Neural crest cell (in vitro differentiated cells): ENCODE measurements around the gene MBD4. TPM values are rescaled to one million over a fixed set of nuclear protein-coding genes. Genes with fewer than 3 reads are reported as not detected.
A peak's percentile ranks its signal among the peaks of the same experiment; 100 is the strongest.

Experiments
- DNase-seq: peaks from one replicate; pipeline ENCODE4 v3.0.0; 2021; ENCODE audit warnings: low read depth, mixed read lengths, low spot score
- H3K27ac Mint-ChIP-seq: one replicate; pipeline ENCODE4 v1.8.0; 2021; ENCODE audit warnings: mild to moderate bottlenecking, mixed read lengths; ENCODE audit not compliant: unreplicated experiment
- H3K27me3 Mint-ChIP-seq: 2 replicates; pipeline ENCODE4 v1.8.0; 2021; ENCODE audit warnings: low read depth, mild to moderate bottlenecking, mixed read lengths
- H3K36me3 Mint-ChIP-seq: 2 replicates; pipeline ENCODE4 v1.8.0; 2021; ENCODE audit warnings: low read depth, mild to moderate bottlenecking, mixed read lengths
- H3K4me1 Mint-ChIP-seq: 2 replicates; pipeline ENCODE4 v1.8.0; 2021; ENCODE audit warnings: mixed read lengths
- H3K4me3 Mint-ChIP-seq: one replicate; pipeline ENCODE4 v1.8.0; 2021; ENCODE audit warnings: mild to moderate bottlenecking, mixed read lengths
- H3K9me3 Mint-ChIP-seq: 2 replicates; pipeline ENCODE4 v1.8.0; 2021; ENCODE audit warnings: mixed read lengths
- total RNA-seq: library from RNA; stranded (reverse); gene quantifications from 2 replicates; pipeline ENCODE4 v1.2.1, GENCODE V29; 2021
- TF ChIP-seq, protein P1 (sequence below): fragments of 200-600 bp; sonication (generic); conservative IDR thresholded peaks from 2 replicates; pipeline ENCODE4 v1.5.0; 2021; ENCODE audit warnings: antibody characterized with exemption, mild to moderate bottlenecking

The MBD4 gene
- total RNA-seq, 1 donor from 2014 or later: 37.8 TPM

DNA sequence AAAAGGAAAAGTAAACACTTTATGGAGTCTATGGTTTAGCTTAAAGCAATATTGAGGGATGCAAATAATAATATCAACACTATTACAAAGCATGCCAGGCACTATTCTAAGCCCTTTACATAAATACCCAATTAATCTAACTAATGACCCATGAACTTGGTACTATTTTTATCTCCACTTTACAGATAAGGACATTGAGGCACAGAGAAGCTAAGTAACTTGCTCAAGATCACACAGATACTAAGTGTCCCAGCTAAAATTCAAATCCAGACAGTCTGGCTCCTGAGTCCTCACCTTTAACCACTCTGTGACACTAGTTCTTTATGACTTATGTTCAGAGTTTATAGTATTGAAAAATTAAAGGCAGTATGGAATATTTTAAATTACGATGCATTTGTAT, 5.6 kb downstream of the MBD4 start:
- Mint-ChIP-seq H3K4me1 (peaks cover 27% of the 10 kb centered on the region), H3K27ac (no peak overlapping the region), H3K27me3 (no peaks in the 10 kb centered on the region), H3K36me3 (peaks cover 9% of the 10 kb centered on the region), H3K4me3 (no peak overlapping the region), H3K9me3 (no peaks in the 10 kb centered on the region)
- DNase-seq: no peak
- TF ChIP-seq, protein P1, sequence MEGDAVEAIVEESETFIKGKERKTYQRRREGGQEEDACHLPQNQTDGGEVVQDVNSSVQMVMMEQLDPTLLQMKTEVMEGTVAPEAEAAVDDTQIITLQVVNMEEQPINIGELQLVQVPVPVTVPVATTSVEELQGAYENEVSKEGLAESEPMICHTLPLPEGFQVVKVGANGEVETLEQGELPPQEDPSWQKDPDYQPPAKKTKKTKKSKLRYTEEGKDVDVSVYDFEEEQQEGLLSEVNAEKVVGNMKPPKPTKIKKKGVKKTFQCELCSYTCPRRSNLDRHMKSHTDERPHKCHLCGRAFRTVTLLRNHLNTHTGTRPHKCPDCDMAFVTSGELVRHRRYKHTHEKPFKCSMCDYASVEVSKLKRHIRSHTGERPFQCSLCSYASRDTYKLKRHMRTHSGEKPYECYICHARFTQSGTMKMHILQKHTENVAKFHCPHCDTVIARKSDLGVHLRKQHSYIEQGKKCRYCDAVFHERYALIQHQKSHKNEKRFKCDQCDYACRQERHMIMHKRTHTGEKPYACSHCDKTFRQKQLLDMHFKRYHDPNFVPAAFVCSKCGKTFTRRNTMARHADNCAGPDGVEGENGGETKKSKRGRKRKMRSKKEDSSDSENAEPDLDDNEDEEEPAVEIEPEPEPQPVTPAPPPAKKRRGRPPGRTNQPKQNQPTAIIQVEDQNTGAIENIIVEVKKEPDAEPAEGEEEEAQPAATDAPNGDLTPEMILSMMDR: no peak

DNA sequence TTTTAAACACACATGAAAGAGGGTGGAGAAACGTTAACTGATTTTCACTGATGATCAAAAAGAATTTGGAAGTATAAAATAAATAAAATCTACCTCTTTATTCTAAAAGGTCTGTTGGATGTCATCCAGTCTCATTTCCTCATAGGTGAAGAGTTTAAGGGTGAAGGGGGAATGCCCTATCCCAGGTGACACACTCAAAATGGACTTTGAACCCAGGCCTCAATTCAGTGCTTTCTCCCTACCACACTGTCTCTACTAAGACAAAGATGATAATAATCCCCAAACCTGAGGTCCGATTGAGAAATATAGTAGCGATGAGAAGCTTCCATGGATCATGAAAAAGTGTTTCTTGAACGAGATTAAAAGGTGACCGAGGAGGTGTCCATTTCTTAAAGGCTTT, 6.2 kb downstream of the MBD4 start:
- no peaks in the 10 kb centered on the region for H3K27me3 Mint-ChIP-seq

DNA sequence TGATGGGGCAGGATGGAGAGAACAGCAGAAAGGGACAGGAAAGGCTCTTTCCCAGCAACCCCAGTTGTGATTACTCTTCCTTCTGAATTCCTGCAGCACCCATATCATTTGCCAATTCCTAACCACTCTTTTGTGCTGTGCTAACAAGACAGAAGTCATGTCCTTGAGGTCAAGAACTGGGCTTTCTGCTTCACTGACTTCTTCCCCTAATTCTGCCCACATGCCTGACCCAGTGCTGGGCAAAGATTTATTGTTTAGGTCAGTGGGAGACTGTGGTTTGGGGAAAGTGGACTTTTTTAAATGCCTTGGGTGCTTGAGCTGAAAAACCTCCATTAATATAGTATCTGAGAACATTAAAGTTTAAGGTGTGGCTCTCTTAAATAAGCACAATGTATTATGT, 7.1 kb downstream of the MBD4 start:
- Mint-ChIP-seq H3K4me1 (peaks cover 33% of the 10 kb centered on the region), H3K9me3 (no peaks in the 10 kb centered on the region), H3K27ac (no peak overlapping the region), H3K4me3 (no peak overlapping the region), H3K36me3 (peaks cover 12% of the 10 kb centered on the region), H3K27me3 (peaks cover 3% of the 10 kb centered on the region)
- no peak for DNase-seq
- TF ChIP-seq, protein P1: no peak

More for the DNA sequence above, 6.2 kb downstream of the MBD4 start:
- Mint-ChIP-seq H3K4me3 (peak overlapping the region; percentile 3), H3K9me3 (no peaks in the 10 kb centered on the region), H3K4me1 (peaks cover 31% of the 10 kb centered on the region), H3K27ac (no peak overlapping the region), H3K36me3 (peaks cover 12% of the 10 kb centered on the region)
- no peak for DNase-seq
- TF ChIP-seq, protein P1: no peak

DNA sequence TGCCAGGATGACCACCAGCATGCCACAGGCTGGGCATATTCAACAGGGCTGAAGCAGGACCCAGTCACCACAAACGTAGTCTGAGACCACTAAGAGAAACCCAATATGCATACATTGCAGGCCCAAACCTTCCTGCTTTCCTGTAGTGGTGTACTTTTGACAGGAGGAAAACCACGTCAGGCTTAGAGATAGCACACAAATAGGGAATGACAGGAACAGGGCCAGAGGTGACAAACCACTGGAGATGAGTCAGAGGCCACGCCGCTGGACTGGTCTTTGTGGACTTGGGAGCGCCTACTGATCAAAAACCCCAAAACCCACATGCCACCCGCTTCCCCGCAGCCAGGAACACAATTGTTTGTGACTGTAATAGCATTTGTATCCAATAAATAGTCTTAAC, 7.7 kb downstream of the MBD4 start:
- no peak for DNase-seq
- no peak overlapping the region for H3K4me3 Mint-ChIP-seq
- peaks cover 37% of the 10 kb centered on the region for H3K4me1 Mint-ChIP-seq
- H3K36me3 Mint-ChIP-seq: peaks cover 12% of the 10 kb centered on the region
- TF ChIP-seq, protein P1: no peak
- H3K27ac Mint-ChIP-seq: no peak overlapping the region
- no peaks in the 10 kb centered on the region for H3K9me3 Mint-ChIP-seq
- peaks cover 6% of the 10 kb centered on the region for H3K27me3 Mint-ChIP-seq

DNA sequence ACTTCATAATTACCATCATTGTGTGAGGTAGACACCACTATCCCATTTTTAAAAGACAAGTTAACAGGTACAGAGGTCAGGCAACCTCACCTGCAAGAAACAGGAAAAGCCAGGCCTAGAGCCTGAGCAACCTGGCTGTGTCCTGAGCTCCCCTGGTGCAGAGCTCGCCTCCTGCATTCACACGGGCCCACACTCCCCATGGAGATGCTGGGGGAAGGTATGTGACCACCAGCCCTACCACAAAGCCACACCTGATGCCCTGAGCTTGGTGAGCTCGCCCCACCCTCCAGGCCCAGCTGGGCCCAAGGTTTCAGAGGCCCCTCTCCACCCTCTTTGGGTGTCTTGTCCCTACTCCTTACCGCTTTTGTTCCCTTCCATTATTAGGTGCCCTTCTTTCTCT, 10.1 kb downstream of the MBD4 start:
- TF ChIP-seq, protein P1: no peak
- Mint-ChIP-seq H3K27ac (peak overlapping the region; percentile 81), H3K4me3 (peak overlapping the region; percentile 20), H3K4me1 (peaks cover 38% of the 10 kb centered on the region), H3K36me3 (peaks cover 12% of the 10 kb centered on the region), H3K27me3 (peaks cover 6% of the 10 kb centered on the region), H3K9me3 (no peaks in the 10 kb centered on the region)
- no peak for DNase-seq

DNA sequence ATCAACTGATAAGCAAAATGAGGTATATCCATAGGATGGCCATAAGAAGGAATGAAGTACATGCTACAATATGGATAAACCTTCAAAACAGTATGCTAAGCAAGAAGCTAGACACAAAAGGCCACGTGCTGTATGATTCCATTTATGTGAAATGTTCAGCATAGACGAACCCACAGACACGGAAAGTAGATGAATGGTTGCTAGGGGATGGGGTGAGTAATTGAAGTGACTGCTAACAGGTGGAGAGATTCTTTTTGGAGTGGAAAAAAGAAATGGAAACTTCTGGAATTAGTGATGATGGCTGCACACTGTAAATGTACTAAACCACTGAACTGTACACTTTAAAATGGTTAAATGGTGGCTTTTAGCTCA, 10.7 kb downstream of the MBD4 start:
- TF ChIP-seq, protein P1: no peak
- no peaks in the 10 kb centered on the region for H3K9me3 Mint-ChIP-seq
- H3K36me3 Mint-ChIP-seq: peaks cover 12% of the 10 kb centered on the region
- no peak for DNase-seq
- peak overlapping the region; percentile 91 for H3K4me3 Mint-ChIP-seq
- peak overlapping the region; percentile 97 for H3K27ac Mint-ChIP-seq
- H3K4me1 Mint-ChIP-seq: peaks cover 43% of the 10 kb centered on the region
- H3K27me3 Mint-ChIP-seq: peaks cover 6% of the 10 kb centered on the region
